ENCODE measurements around the gene HOXC11. TPM values are rescaled to one million over a fixed set of nuclear protein-coding genes. Genes with fewer than 3 reads are reported as not detected.
A peak's percentile ranks its signal among the peaks of the same experiment; 100 is the strongest.

HOXC11 gene
- total RNA-seq, 1 donor from 2014 or later: not detected

GRCh38 chr12:53998110-53998899 lies 25.4 kb downstream of the HOXC11 start:
- Mint-ChIP-seq H3K4me1 (ENCODE audit: low read depth) (peaks cover 28% of the 10 kb centered on the region), H3K4me3 (no peak overlapping the region), H3K9me3 (no peaks in the 10 kb centered on the region), H3K27me3 (ENCODE audit: insufficient read depth) (peaks cover 89% of the 10 kb centered on the region), H3K27ac (peak overlapping the region; percentile 7), H3K36me3 (ENCODE audit: low read depth) (no peaks in the 10 kb centered on the region)
- no peak for DNase-seq (ENCODE audit: low spot score)
- intact Hi-C loops (cut with micrococcal nuclease): loop anchor here (5.0 kb wide), 1 partner anchor 34 kb away; the partner anchor contains the start of gene HOXC5

GRCh38 chr12:53998900-53999236 lies 25.9 kb downstream of the HOXC11 start:
- Mint-ChIP-seq H3K9me3 (no peaks in the 10 kb centered on the region), H3K4me3 (no peak overlapping the region), H3K4me1 (ENCODE audit: low read depth) (peaks cover 26% of the 10 kb centered on the region), H3K27ac (no peak overlapping the region), H3K36me3 (ENCODE audit: low read depth) (peaks cover 4% of the 10 kb centered on the region), H3K27me3 (ENCODE audit: insufficient read depth) (peaks cover 89% of the 10 kb centered on the region)
- DNase-seq (ENCODE audit: low spot score): no peak
- intact Hi-C loops (cut with micrococcal nuclease): loop anchor here (5.0 kb wide), 1 partner anchor 33 kb away; the partner anchor contains the start of gene HOXC5

- Mint-ChIP-seq H3K36me3 (ENCODE audit: low read depth) (peaks cover 4% of the 10 kb centered on the region), H3K27me3 (ENCODE audit: insufficient read depth) (peaks cover 93% of the 10 kb centered on the region), H3K27ac (peak overlapping the region; percentile 65), H3K4me3 (peak overlapping the region; percentile 15), H3K9me3 (no peaks in the 10 kb centered on the region), H3K4me1 (ENCODE audit: low read depth) (peaks cover 23% of the 10 kb centered on the region)
- no peak for DNase-seq (ENCODE audit: low spot score)
- intact Hi-C loops (cut with micrococcal nuclease): loop anchor here (5.0 kb wide), 1 partner anchor 33 kb away; the partner anchor contains the start of gene HOXC5
Measured at GRCh38 chr12:53999559-54000115, 26.7 kb downstream of the HOXC11 start.

GRCh38 chr12:54000116-54001114 lies 27.5 kb downstream of the HOXC11 start, which contains the start of gene HOXC9:
Gene HOXC9, plus strand, starts transcription at chr12:54000161. Its CDS starts 28 bp downstream, at chr12:54000189.
- H3K27ac Mint-ChIP-seq: peak within 1 kb of the TSS; percentile 65
- intact Hi-C loops (cut with micrococcal nuclease): no loop called here
- H3K4me3 Mint-ChIP-seq: peak within 1 kb of the TSS; percentile 15
- peaks cover 92% of the 10 kb centered on the region for H3K27me3 Mint-ChIP-seq (ENCODE audit: insufficient read depth)
- H3K36me3 Mint-ChIP-seq (ENCODE audit: low read depth): peaks cover 4% of the 10 kb centered on the region
- H3K4me1 Mint-ChIP-seq (ENCODE audit: low read depth): peaks cover 20% of the 10 kb centered on the region
- no peak for DNase-seq (ENCODE audit: low spot score)
- no peaks in the 10 kb centered on the region for H3K9me3 Mint-ChIP-seq

- H3K4me3 Mint-ChIP-seq: no peak overlapping the region
- peaks cover 8% of the 10 kb centered on the region for H3K36me3 Mint-ChIP-seq (ENCODE audit: low read depth)
- DNase-seq (ENCODE audit: low spot score): no peak
- peak overlapping the region; percentile 18 for H3K27ac Mint-ChIP-seq
- intact Hi-C loops (cut with micrococcal nuclease): no loop called here
- peaks cover 20% of the 10 kb centered on the region for H3K4me1 Mint-ChIP-seq (ENCODE audit: low read depth)
- peaks cover 94% of the 10 kb centered on the region for H3K27me3 Mint-ChIP-seq (ENCODE audit: insufficient read depth)
- H3K9me3 Mint-ChIP-seq: no peaks in the 10 kb centered on the region
Measured at GRCh38 chr12:54001283-54002187, 28.6 kb downstream of the HOXC11 start.

GRCh38 chr12:54002278-54002914 lies 29.5 kb downstream of the HOXC11 start:
- no peak for DNase-seq (ENCODE audit: low spot score)
- intact Hi-C loops (cut with micrococcal nuclease): no loop called here
- peaks cover 95% of the 10 kb centered on the region for H3K27me3 Mint-ChIP-seq (ENCODE audit: insufficient read depth)
- H3K9me3 Mint-ChIP-seq: no peaks in the 10 kb centered on the region
- peak overlapping the region; percentile 67 for H3K27ac Mint-ChIP-seq
- peaks cover 22% of the 10 kb centered on the region for H3K4me1 Mint-ChIP-seq (ENCODE audit: low read depth)
- H3K36me3 Mint-ChIP-seq (ENCODE audit: low read depth): peaks cover 8% of the 10 kb centered on the region
- no peak overlapping the region for H3K4me3 Mint-ChIP-seq

- peaks cover 22% of the 10 kb centered on the region for H3K4me1 Mint-ChIP-seq (ENCODE audit: low read depth)
- peaks cover 95% of the 10 kb centered on the region for H3K27me3 Mint-ChIP-seq (ENCODE audit: insufficient read depth)
- no peak overlapping the region for H3K4me3 Mint-ChIP-seq
- no peak for DNase-seq (ENCODE audit: low spot score)
- H3K9me3 Mint-ChIP-seq: no peaks in the 10 kb centered on the region
- no peak overlapping the region for H3K27ac Mint-ChIP-seq
- peaks cover 8% of the 10 kb centered on the region for H3K36me3 Mint-ChIP-seq (ENCODE audit: low read depth)
- intact Hi-C loops (cut with micrococcal nuclease): no loop called here
Measured at GRCh38 chr12:54002915-54003389, 30.0 kb downstream of the HOXC11 start.

GRCh38 chr12:54003625-54004024 lies 30.7 kb downstream of the HOXC11 start:
- Mint-ChIP-seq H3K4me3 (no peak overlapping the region), H3K36me3 (ENCODE audit: low read depth) (peaks cover 8% of the 10 kb centered on the region), H3K4me1 (ENCODE audit: low read depth) (peaks cover 22% of the 10 kb centered on the region)

GRCh38 chr12:54004063-54004840 lies 31.3 kb downstream of the HOXC11 start:
- Mint-ChIP-seq H3K4me1 (ENCODE audit: low read depth) (peaks cover 22% of the 10 kb centered on the region), H3K36me3 (ENCODE audit: low read depth) (peaks cover 8% of the 10 kb centered on the region), H3K9me3 (no peaks in the 10 kb centered on the region), H3K27me3 (ENCODE audit: insufficient read depth) (peaks cover 92% of the 10 kb centered on the region), H3K4me3 (no peak overlapping the region), H3K27ac (peak overlapping the region; percentile 78)
- DNase-seq (ENCODE audit: low spot score): no peak
- intact Hi-C loops (cut with micrococcal nuclease): no loop called here

More at GRCh38 chr12:54003625-54004024, 30.7 kb downstream of the HOXC11 start:
- no peak for DNase-seq (ENCODE audit: low spot score)
- intact Hi-C loops (cut with micrococcal nuclease): no loop called here
- Mint-ChIP-seq H3K9me3 (no peaks in the 10 kb centered on the region), H3K27me3 (ENCODE audit: insufficient read depth) (peaks cover 95% of the 10 kb centered on the region), H3K27ac (peak overlapping the region; percentile 78)

- H3K36me3 Mint-ChIP-seq (ENCODE audit: low read depth): peaks cover 8% of the 10 kb centered on the region
- no peak overlapping the region for H3K4me3 Mint-ChIP-seq
- no peaks in the 10 kb centered on the region for H3K9me3 Mint-ChIP-seq
- intact Hi-C loops (cut with micrococcal nuclease): loop anchor here (5.0 kb wide), 1 partner anchor 372 kb away; no protein-coding TSS in a partner anchor
- peaks cover 25% of the 10 kb centered on the region for H3K4me1 Mint-ChIP-seq (ENCODE audit: low read depth)
- H3K27ac Mint-ChIP-seq: no peak overlapping the region
- H3K27me3 Mint-ChIP-seq (ENCODE audit: insufficient read depth): peaks cover 92% of the 10 kb centered on the region
- DNase-seq (ENCODE audit: low spot score): no peak
Measured at GRCh38 chr12:54004841-54005530, 32.1 kb downstream of the HOXC11 start.

All from activated T-helper 1 cell treated with anti-CD3 and anti-CD28 coated beads, Interleukin-12 subunit alpha, Interleukin-12 subunit beta, Interleukin-2, Interleukin-4 antibody, amounts not matched to agents 30 ng/mL and 10 ng/mL and 1 ng/mL, durations not matched to agents 14 hours and 24 hours and 36 hours (primary cell).